Astrocyte (in vitro differentiated cells and primary cell): ENCODE results near the gene CD5L. TPM values are rescaled to one million over a fixed set of nuclear protein-coding genes. Genes with fewer than 3 reads are reported as not detected.

ENCODE experiments used
- DNase-seq: peaks from one replicate; pipeline ENCODE4 v3.0.0-alpha.2; 2010; ENCODE audit warnings: low read depth
- FAIRE-seq: peaks from 2 replicates; lab custom pipeline; 2011; peaks lifted over from hg19 to GRCh38; lab: Jason Lieb, UNC
- H2AFZ ChIP-seq: 2 replicates; pipeline ENCODE4 v1.6.0; 2012; ENCODE audit warnings: low read depth, low read length, inconsistent platforms
- H3K27ac ChIP-seq: 2 replicates; pipeline ENCODE4 v1.5.1; 2011; ENCODE audit warnings: low read depth, low read length, inconsistent platforms
- H3K27me3 ChIP-seq: 2 replicates; pipeline ENCODE4 v1.6.0; 2011; ENCODE audit warnings: low read length, inconsistent platforms; ENCODE audit not compliant: insufficient read depth
- H3K36me3 ChIP-seq: 2 replicates; pipeline ENCODE4 v1.5.1; 2011; ENCODE audit warnings: low read length, inconsistent platforms; ENCODE audit not compliant: insufficient read depth
- H3K4me1 ChIP-seq: 2 replicates; pipeline ENCODE4 v1.5.1; 2011; ENCODE audit warnings: low read length, inconsistent platforms; ENCODE audit not compliant: insufficient read depth
- H3K4me2 ChIP-seq: 2 replicates; pipeline ENCODE4 v1.6.0; 2012; ENCODE audit warnings: low read length, inconsistent platforms
- H3K4me3 ChIP-seq: 2 replicates; pipeline ENCODE4 v1.5.1; 2011; ENCODE audit warnings: low read depth, mild to moderate bottlenecking, low read length, inconsistent platforms; ENCODE audit not compliant: insufficient read depth
- H3K79me2 ChIP-seq: 2 replicates; pipeline ENCODE4 v1.6.0; 2012; ENCODE audit warnings: mild to moderate bottlenecking, low read length, inconsistent platforms; ENCODE audit not compliant: insufficient read depth
- H3K9ac ChIP-seq: 2 replicates; pipeline ENCODE4 v1.6.0; 2012; ENCODE audit warnings: mild to moderate bottlenecking, low read length, inconsistent platforms
- H3K9me3 ChIP-seq: 2 replicates; pipeline ENCODE4 v1.5.1; 2012; ENCODE audit warnings: low read depth, mild to moderate bottlenecking, low read length, inconsistent platforms; ENCODE audit not compliant: insufficient read depth
- H4K20me1 ChIP-seq: 2 replicates; pipeline ENCODE4 v1.6.0; 2012; ENCODE audit warnings: low read length, inconsistent platforms; ENCODE audit not compliant: insufficient read depth
- H3K27ac Mint-ChIP-seq: one replicate; pipeline ENCODE4 v1.8.0; 2021; ENCODE audit warnings: mild to moderate bottlenecking, mixed read lengths; ENCODE audit not compliant: unreplicated experiment
- H3K27me3 Mint-ChIP-seq: one replicate; pipeline ENCODE4 v1.8.0; 2021; ENCODE audit warnings: low read depth, mixed read lengths; ENCODE audit not compliant: unreplicated experiment
- H3K36me3 Mint-ChIP-seq: one replicate; pipeline ENCODE4 v1.8.0; 2021; ENCODE audit warnings: low read depth, mixed read lengths; ENCODE audit not compliant: unreplicated experiment
- H3K4me1 Mint-ChIP-seq: one replicate; pipeline ENCODE4 v1.8.0; 2021; ENCODE audit warnings: low read depth, mixed read lengths; ENCODE audit not compliant: unreplicated experiment
- H3K4me3 Mint-ChIP-seq: one replicate; pipeline ENCODE4 v1.8.0; 2021; ENCODE audit warnings: mild to moderate bottlenecking, moderate library complexity, mixed read lengths; ENCODE audit not compliant: unreplicated experiment
- H3K9me3 Mint-ChIP-seq: one replicate; pipeline ENCODE4 v1.8.0; 2021; ENCODE audit warnings: mild to moderate bottlenecking, mixed read lengths; ENCODE audit not compliant: unreplicated experiment
- CTCF ChIP-seq: IDR thresholded peaks from 2 replicates; pipeline ENCODE4 v1.5.1; 2011; ENCODE audit warnings: low read depth, mild to moderate bottlenecking, inconsistent platforms, low read length, moderate library complexity; ENCODE audit not compliant: insufficient read depth
- EZH2 ChIP-seq: IDR thresholded peaks from 2 replicates; pipeline ENCODE4 v1.6.1; 2012; ENCODE audit warnings: mild to moderate bottlenecking, low read length, inconsistent platforms; ENCODE audit not compliant: insufficient read depth
- total RNA-seq: library from RNA; stranded (reverse); gene quantifications from 2 replicates; pipeline ENCODE4 v1.2.1, GENCODE V29; 2021

CD5L gene
- total RNA-seq, 1 donor from 2014 or later: not detected

- Mint-ChIP-seq H3K4me3 (no peak overlapping the region), H3K9me3 (no peaks in the 10 kb centered on the region), H3K27me3 (peaks cover 4% of the 10 kb centered on the region), H3K27ac (no peak overlapping the region), H3K4me1 (peaks cover 23% of the 10 kb centered on the region), H3K36me3 (no peaks in the 10 kb centered on the region)
- TF ChIP-seq CTCF: no peak
- no peaks in the 10 kb centered on the region for H3K9me3 ChIP-seq
- no peaks in the 10 kb centered on the region for H3K27me3 ChIP-seq
- no peak overlapping the region for H3K4me3 ChIP-seq
- H3K4me1 ChIP-seq: no peaks in the 10 kb centered on the region
- DNase-seq (no peak), FAIRE-seq (no peak)
- H3K9ac ChIP-seq: no peak overlapping the region
- H3K27ac ChIP-seq: no peak overlapping the region
- no peak overlapping the region for H2AFZ ChIP-seq
- H4K20me1 ChIP-seq: no peaks in the 10 kb centered on the region
- H3K79me2 ChIP-seq: no peaks in the 10 kb centered on the region
- no peak overlapping the region for H3K4me2 ChIP-seq
- no peaks in the 10 kb centered on the region for H3K36me3 ChIP-seq
Measured at GRCh38 chr1:157829210-157829609, 12.4 kb downstream of the CD5L start.

GRCh38 chr1:157820299-157820698, 21.3 kb downstream of the CD5L start:
- FAIRE-seq (no peak), DNase-seq (no peak)
- no peak overlapping the region for H2AFZ ChIP-seq
- no peaks in the 10 kb centered on the region for H3K27me3 ChIP-seq
- no peaks in the 10 kb centered on the region for H4K20me1 ChIP-seq
- H3K4me2 ChIP-seq: no peak overlapping the region
- H3K9ac ChIP-seq: no peak overlapping the region
- H3K4me1 ChIP-seq: no peaks in the 10 kb centered on the region
- Mint-ChIP-seq H3K9me3 (no peaks in the 10 kb centered on the region), H3K4me3 (no peak overlapping the region), H3K27me3 (peaks cover 7% of the 10 kb centered on the region), H3K4me1 (no peaks in the 10 kb centered on the region), H3K36me3 (no peaks in the 10 kb centered on the region), H3K27ac (no peak overlapping the region)
- no peak overlapping the region for H3K4me3 ChIP-seq
- no peaks in the 10 kb centered on the region for H3K9me3 ChIP-seq
- TF ChIP-seq EZH2 (no peak), CTCF (no peak)
- no peaks in the 10 kb centered on the region for H3K36me3 ChIP-seq
- H3K79me2 ChIP-seq: no peaks in the 10 kb centered on the region
- no peak overlapping the region for H3K27ac ChIP-seq

GRCh38 chr1:157819896-157820295, 21.7 kb downstream of the CD5L start, which contains the start of gene FCRL1:
Gene FCRL1 (minus strand): TSS chr1:157820120. CDS start chr1:157820037, 83 bp downstream.
- H2AFZ ChIP-seq: no peak within 1 kb of the TSS
- no peaks in the 10 kb centered on the region for H3K4me1 ChIP-seq
- H3K4me2 ChIP-seq: no peak within 1 kb of the TSS
- Mint-ChIP-seq H3K27ac (no peak within 1 kb of the TSS), H3K36me3 (no peaks in the 10 kb centered on the region), H3K9me3 (no peaks in the 10 kb centered on the region), H3K4me1 (no peaks in the 10 kb centered on the region), H3K4me3 (no peak within 1 kb of the TSS), H3K27me3 (peaks cover 7% of the 10 kb centered on the region)
- H3K9ac ChIP-seq: no peak within 1 kb of the TSS
- FAIRE-seq (no peak), DNase-seq (no peak)
- no peaks in the 10 kb centered on the region for H3K27me3 ChIP-seq
- H3K27ac ChIP-seq: no peak within 1 kb of the TSS
- no peak within 1 kb of the TSS for H3K4me3 ChIP-seq
- no peaks in the 10 kb centered on the region for H3K36me3 ChIP-seq
- H3K79me2 ChIP-seq: no peaks in the 10 kb centered on the region
- H3K9me3 ChIP-seq: no peaks in the 10 kb centered on the region
- TF ChIP-seq EZH2: no peak
- no peak for TF ChIP-seq CTCF
- H4K20me1 ChIP-seq: no peaks in the 10 kb centered on the region
